ENCODE results near the gene ITPKB. TPM values are rescaled to one million over a fixed set of nuclear protein-coding genes. Genes with fewer than 3 reads are reported as not detected.

Gene ITPKB
- polyA plus RNA-seq, 4 donors, result 24.4 to 25.2 (median 24.8) TPM

DNA sequence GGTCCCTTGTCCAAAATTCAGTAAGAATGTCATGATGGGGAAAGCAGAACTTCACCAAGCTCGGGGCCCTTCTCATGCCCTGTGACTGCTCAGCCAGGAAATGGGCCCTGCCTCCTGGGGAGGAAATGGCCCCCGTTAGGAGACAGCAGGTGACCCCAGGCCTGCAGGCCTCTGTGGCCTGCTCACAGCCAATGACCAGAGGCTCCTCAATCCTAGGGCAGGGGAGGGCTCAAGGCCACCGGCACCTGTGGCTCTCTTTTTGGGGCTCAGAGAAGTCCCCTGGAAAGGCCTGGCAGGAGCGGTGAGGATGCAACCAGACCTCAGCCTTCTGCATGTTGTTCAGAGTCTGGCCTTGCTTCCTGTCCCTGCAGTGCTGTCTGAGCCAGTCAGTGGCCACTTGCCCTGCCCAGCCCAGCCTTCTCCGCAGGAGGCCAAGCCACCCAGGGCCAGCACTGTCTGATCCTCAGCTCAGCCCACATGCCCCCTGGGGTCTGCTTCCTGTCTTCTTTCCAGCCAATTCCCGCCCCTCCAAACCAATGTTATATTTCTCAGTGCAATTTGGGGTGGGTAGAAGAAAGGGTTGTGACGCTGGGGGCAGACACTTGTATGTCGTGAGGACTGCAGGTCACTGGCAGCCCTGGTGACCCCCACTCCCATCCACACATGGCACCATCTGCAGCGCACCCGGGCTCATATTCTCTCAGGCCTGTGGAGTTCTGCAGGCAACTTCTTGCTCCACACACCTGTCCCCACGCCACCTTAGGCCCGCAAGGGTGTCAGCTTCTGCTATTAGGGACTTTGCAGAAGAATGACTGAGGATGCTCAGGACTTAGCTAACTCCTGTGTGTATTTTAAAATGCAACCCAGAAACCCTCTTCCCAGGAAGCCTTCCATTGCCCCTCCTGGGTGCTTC, 83.6 kb downstream of the ITPKB start:
- DNase-seq (ENCODE audit: low read depth in 4 of 4, low spot score in 3 of 4), result no peak

- DNase-seq (ENCODE audit: low read depth in 4 of 4, low spot score in 3 of 4), result no peak
These were observed 84.4 kb downstream of the ITPKB start for GRCh38 chr1:226654668-226655055.

DNA sequence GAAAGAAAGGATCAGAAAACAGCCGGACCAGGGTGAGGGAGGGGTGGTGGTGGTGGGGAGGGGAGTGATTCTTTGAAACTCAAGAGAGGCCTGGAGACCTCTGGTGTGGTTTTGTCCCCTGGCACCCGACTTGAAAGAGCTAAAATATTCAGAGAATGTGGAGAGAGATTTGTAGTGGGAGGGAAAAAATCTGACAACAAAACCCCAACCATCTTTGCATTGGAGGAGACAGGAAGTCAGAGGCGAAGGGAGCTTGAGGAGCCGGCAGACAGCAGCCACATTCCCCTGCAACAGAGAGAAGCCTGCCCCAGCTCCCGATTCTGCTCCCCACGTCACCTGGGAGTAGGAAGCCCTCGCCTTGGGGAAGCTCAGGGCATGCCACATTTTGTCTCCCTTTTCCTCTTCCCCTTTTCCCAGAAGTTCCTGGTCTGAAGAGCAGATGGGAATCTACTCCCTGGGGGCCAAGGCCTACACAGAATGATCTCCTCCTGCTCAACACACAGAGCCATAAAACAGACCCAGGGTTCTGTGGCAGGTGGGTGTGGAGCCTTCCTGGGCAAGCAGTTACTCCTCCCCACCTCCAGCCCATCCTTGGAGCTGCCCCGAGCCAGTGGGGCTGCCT, 84.9 kb downstream of the ITPKB start:
- no peak for DNase-seq (ENCODE audit: low read depth in 4 of 4, low spot score in 3 of 4)

GRCh38 chr1:226653311-226653921, 85.7 kb downstream of the ITPKB start:
- DNase-seq (ENCODE audit: low read depth in 4 of 4, low spot score in 3 of 4), result no peak

DNA sequence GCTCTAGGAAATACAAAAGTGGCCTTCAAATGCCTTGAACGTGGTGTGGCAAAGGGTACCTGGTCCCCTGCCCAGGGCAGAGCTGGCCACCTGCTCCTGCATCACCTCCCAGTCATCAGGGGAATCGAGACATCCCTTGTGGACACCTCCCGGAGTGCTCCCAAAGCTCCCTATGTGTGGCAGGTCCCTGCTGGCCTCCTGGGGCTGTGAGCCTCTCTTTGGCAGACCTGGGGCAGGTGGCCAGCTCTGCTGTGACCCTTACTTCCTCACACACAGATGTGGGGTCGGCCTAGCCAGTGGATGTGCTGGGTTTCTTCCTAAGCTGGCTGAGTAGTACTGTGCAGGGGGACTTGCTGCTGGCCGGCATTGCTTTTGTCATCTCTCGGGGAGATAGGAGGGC, 86.5 kb downstream of the ITPKB start:
- DNase-seq (ENCODE audit: low read depth in 4 of 4, low spot score in 3 of 4), result no peak

DNA sequence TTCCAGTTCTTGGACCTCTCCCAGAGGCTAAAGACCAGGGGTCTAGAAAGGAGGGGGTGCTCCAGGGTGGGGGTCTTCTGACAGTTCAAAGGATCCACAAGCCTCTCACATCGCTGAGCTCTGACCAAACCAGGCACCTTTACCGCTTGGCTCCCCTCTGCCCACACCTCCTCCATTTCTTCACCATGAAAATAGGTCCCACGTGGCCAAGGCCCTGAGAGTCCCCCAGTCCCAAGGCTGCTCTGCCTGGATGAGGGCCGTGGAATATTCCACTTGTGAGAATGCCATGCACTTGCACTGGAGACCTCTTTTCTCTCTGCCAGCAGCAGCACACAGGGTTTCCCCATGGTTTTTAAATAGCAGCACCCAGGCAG, 87.4 kb downstream of the ITPKB start:
- DNase-seq (ENCODE audit: low read depth in 4 of 4, low spot score in 3 of 4), result no peak

DNA sequence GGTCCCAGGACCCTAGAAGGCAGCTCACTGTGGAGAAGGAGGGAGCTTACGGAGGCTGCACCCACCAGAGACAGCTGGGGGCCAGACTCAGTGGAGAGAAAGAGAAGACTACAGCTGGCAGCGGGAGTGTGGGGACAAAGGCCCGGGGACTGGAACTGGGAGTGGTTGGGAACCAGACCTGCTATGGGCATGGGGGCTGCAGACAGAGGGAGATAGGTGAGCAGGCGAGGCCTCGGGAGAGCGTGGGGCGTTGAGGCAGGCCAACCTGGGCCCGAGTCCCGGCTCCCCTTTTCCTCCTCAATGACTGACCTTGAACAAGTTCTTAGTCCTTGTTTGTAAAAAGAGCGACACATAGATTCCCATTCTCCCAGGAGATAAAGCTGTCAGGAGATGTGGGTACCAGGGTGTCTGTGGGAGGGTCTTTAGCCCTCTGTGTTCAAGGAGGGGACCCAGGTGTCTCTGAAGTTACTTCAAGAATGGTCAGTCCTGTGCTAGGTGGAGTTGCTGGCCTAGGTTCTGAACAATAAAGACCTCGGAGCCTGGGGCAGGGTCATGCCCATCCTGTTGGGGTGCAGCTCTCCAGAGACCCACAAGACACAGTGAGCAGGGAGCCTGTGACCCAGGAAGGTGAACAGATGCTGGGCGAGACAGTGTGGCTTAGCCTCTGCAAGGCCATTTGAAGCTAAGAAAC, 87.9 kb downstream of the ITPKB start:
- DNase-seq (ENCODE audit: low read depth in 4 of 4, low spot score in 3 of 4), result no peak

DNA sequence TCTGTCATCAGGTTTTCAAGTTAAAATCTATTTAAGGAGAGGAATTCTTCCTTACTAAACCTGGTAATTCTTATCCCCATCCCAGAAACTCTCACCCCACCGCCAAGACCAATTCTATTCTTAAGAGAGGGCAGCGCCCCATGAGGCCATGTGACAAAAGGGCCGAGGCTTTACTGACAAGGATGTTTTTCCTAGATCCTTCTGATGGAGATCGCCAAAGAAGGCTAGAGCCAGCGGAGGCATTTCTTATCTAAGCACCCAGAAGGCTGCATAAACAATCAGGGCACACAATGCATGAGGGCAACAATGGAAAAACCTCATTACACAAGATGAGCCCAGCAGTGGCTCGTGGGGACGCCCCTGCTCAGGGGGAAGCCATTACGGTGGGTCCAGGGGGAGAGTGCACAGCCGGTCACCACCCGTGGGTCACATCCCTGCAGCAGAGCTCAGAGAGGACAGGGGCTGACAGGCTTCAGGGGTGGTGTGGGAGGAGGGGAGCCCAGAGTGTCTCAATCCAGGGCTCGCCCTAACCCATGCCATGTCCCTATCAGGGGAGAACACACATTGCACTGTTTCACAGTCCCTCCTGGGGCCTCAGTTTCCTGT, 88.7 kb downstream of the ITPKB start:
- no peak for DNase-seq (ENCODE audit: low read depth in 4 of 4, low spot score in 3 of 4)

- no peak for DNase-seq (ENCODE audit: low read depth in 4 of 4, low spot score in 3 of 4)
These were observed 89.3 kb downstream of the ITPKB start for GRCh38 chr1:226649780-226650179.

DNA sequence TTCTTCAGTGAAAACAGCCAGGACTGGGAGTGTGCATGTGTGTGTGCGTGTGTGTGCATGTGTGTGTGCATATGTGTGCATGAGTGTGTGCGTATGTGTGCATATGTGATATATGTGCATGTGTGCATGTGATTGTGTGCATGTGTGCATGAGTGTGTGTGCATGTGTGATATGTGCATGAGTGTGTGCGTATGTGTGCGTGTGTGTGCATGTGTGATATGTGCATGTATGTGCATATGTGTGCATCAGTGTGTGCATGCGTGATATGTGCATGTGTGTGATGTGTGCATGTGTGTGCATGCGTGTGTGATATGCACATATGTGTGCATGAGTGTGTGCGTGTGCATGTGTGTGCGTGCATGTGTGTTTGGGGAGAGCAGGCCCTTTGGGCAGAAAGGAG, 89.8 kb downstream of the ITPKB start:
- DNase-seq (ENCODE audit: low read depth in 4 of 4, low spot score in 3 of 4), result no peak

- DNase-seq (ENCODE audit: low read depth in 4 of 4, low spot score in 3 of 4), result no peak
These were observed 90.7 kb downstream of the ITPKB start for GRCh38 chr1:226648421-226648820.

DNA sequence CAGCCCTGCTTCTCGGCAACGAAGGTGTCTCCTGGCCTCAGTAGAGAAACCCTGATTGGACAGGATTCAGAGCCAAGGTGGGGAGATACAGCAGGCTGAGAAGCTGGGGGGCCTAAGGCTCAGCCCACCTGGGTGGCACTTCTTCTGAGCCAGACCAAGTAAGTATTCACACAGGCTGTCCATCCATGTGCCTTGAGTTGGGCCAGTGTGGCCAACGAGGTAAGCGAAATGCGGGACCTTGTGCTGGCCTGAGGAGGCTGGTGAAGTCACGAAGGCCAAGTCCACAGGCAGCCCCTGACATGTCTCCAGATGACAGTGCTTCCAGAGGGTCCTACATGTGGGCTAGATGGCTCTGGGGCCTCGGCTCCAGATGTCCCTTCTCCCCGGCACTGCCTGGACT, 91.4 kb downstream of the ITPKB start:
- DNase-seq (ENCODE audit: low read depth in 4 of 4, low spot score in 3 of 4), result no peak

GRCh38 chr1:226646870-226647449, 92.1 kb downstream of the ITPKB start:
- no peak for DNase-seq (ENCODE audit: low read depth in 4 of 4, low spot score in 3 of 4)

- DNase-seq (ENCODE audit: low read depth in 4 of 4, low spot score in 3 of 4), result no peak
These were observed 92.8 kb downstream of the ITPKB start for GRCh38 chr1:226646026-226646869.

- no peak for DNase-seq (ENCODE audit: low read depth in 4 of 4, low spot score in 3 of 4)
These were observed 93.7 kb downstream of the ITPKB start for GRCh38 chr1:226645279-226645976.

- no peak for DNase-seq (ENCODE audit: low read depth in 4 of 4, low spot score in 3 of 4)
These were observed 94.4 kb downstream of the ITPKB start for GRCh38 chr1:226644541-226645176.

DNA sequence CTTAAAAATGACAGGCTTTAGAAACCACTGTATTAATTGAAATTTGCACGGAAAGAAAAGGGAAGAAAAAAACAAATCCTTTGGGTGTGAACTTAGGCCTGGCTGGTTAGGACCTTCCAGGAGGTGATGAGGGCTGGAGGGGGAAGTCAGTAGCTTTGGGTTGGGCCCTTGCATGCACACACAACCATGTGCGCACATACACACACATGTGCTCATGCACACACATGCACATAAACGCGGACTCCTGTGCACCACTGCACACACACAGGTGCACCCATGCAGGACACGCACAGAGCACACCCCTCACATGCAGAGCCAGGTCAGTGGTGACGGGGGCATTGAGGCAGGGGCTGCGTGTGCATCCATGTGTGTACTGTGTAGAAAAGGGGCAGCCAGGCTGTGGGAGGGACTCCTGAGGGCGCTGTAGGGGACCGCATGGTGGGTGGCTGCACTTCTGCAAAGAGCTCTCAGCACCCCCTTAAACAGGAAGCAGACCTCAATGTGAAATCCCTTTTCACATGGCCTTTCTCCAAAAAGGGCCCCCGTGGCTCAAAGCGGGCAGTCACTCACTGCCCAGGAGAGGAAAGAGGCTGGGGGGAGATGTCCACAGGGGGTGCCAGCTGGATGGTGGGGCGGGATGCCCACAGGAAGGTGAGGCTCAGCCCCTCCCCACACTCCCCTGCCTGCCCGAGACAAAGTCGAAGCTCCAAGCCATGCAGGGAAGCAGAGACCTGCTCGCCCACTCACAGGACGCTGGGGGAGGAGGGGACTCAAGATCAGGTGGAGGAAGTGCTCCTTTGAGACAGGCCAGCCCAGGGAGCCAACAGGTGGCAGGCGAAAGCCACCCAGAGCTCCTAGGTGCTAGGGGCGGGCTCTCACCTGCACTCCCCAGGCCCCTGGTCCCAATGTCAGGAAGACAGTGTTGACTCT, 95.2 kb downstream of the ITPKB start:
- DNase-seq (ENCODE audit: low read depth in 4 of 4, low spot score in 3 of 4), result no peak

Data from right renal pelvis (tissue), 4 donors.